Breast epithelium (tissue), 4 donors: Measurements from ENCODE around the gene ANKRD31. TPM values are rescaled to one million over a fixed set of nuclear protein-coding genes. Genes with fewer than 3 reads are reported as not detected.

Experiments used
- DNase-seq, 2 donors: peaks; one replicate each; pipeline ENCODE4 v3.0.0-alpha.2; 2019; ENCODE audit warnings: low spot score in 2 of 2
- H3K27ac ChIP-seq, 2 donors: fragments of 200-600 bp; sonication (generic) in 1 of 2; one replicate each; pipeline ENCODE4 v1.5.1; 2016 to 2019; ENCODE audit warnings: mild to moderate bottlenecking in 1 of 2
- H3K27me3 ChIP-seq, 2 donors: fragments of 200-600 bp; sonication (generic) in 1 of 2; one replicate each; pipeline versions ENCODE4 v1.5.1 to v1.6.0; 2017 to 2019; ENCODE audit warnings: control low read depth in 1 of 2, mild to moderate bottlenecking in 1 of 2
- H3K36me3 ChIP-seq: fragments of 200-600 bp; one replicate; pipeline ENCODE4 v1.5.1; 2019
- H3K4me1 ChIP-seq, 2 donors: fragments of 200-600 bp; sonication (generic); one replicate each; pipeline ENCODE4 v1.5.1; 2016 to 2019; ENCODE audit warnings: control low read depth in 1 of 2
- H3K4me3 ChIP-seq, 3 donors: fragments of 200-600 bp; sonication (generic); 1 replicate in 2 of 3; 2 replicates in 1 of 3; pipeline ENCODE4 v1.5.1; 2016 to 2019; ENCODE audit warnings: mild to moderate bottlenecking in 3 of 3, moderate library complexity in 2 of 3
- H3K9me3 ChIP-seq, 2 donors: fragments of 200-600 bp; sonication (generic) in 1 of 2; one replicate each; pipeline ENCODE4 v1.5.1; 2016 to 2019; ENCODE audit warnings: control low read depth in 1 of 2
- POLR2A ChIP-seq: fragments of 450-650 bp; IDR thresholded peaks from one replicate; pipeline ENCODE4 v1.6.1; 2016; ENCODE audit warnings: antibody characterized with exemption, mild to moderate bottlenecking, moderate library complexity
- POLR2AphosphoS5 ChIP-seq, 3 donors: sonication (generic); formaldehyde crosslinking; IDR thresholded peaks; one replicate each; pipeline ENCODE4 v1.6.1; 2017; ENCODE audit warnings: antibody characterized with exemption in 3 of 3
- intact Hi-C: fragments of 100-400 bp; cut with DNase I; formaldehyde crosslinking; loops from one replicate; pipeline ENCODE4 v1.15.1; 2023; ENCODE audit warnings: low total_unique reads
- total RNA-seq, 3 donors: library from RNA; depleted of rRNA; stranded (reverse); fragments of >200 nt; gene quantifications; one replicate each; pipeline ENCODE4 v1.1.0, GENCODE V29; 2016
- TF ChIP-seq, protein P1 (sequence below), 3 donors: fragments of 450-650 bp; IDR thresholded peaks; one replicate each; pipeline ENCODE4 v1.5.1; 2016 to 2017; ENCODE audit warnings: antibody characterized with exemption in 3 of 3, mild to moderate bottlenecking in 3 of 3, moderate library complexity in 3 of 3

The ANKRD31 gene
- total RNA-seq, 3 donors from 2014 or later, result 0.32 to 0.66 (median 0.59) TPM

DNA sequence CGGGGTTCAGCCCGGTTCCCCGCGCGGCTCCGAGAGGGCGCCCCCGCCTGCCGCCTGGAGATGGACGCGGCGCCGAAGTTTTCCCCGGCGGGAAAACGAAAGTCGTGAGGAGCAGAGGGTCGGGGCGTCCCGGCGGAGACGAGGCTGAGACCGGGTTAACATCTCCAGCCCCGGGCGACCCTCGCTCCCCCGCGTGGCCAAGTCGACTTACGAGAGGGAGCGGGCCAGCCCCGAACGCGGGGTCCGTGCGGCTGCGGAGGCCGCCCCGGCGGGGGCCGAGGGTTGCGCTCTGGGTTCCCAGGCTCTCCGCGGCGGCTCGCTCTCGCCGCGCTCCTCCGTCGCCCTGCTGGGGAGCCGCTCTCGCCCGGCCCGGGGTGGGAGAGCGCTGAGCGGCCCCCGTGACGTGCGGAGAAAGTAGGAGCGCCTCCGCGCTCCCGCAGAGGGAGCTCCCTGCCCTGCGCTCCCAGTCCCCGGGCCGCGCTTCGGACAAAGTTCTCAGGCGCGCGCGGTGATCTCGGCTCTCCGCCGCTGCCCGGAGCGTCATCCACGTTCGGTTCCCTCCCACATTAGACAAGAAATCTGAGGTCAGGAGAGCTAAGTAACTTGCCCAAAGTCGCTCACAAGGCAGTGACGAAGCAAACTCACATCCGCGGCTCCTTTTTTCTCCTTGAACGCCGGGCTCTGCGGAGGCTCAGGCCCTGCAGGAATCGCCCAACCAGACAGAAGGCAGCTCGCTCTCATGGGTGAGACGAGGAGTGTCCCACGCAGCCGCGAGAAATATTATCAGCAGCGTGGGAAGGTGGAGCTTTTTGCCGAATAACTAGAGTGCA is 183.2 kb downstream of the ANKRD31 start:
- H3K27ac ChIP-seq, result peak overlapping the region; percentile 82 to 95
- H3K4me1 ChIP-seq, result no peaks in the 10 kb centered on the region
- intact Hi-C loops, result no loop called here
- no peaks in the 10 kb centered on the region for H3K36me3 ChIP-seq
- TF ChIP-seq, protein P1, sequence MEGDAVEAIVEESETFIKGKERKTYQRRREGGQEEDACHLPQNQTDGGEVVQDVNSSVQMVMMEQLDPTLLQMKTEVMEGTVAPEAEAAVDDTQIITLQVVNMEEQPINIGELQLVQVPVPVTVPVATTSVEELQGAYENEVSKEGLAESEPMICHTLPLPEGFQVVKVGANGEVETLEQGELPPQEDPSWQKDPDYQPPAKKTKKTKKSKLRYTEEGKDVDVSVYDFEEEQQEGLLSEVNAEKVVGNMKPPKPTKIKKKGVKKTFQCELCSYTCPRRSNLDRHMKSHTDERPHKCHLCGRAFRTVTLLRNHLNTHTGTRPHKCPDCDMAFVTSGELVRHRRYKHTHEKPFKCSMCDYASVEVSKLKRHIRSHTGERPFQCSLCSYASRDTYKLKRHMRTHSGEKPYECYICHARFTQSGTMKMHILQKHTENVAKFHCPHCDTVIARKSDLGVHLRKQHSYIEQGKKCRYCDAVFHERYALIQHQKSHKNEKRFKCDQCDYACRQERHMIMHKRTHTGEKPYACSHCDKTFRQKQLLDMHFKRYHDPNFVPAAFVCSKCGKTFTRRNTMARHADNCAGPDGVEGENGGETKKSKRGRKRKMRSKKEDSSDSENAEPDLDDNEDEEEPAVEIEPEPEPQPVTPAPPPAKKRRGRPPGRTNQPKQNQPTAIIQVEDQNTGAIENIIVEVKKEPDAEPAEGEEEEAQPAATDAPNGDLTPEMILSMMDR (IDR thresholded peaks at IDR 0.05), result no peak
- H3K27me3 ChIP-seq, result no peaks in the 10 kb centered on the region
- no peaks in the 10 kb centered on the region for H3K9me3 ChIP-seq
- H3K4me3 ChIP-seq, result peak overlapping the region; percentile 59 to 92 (median 91)
- DNase-seq, result peak; percentile 39 to 68

GRCh38 chr5:75053054-75053303 is 183.7 kb downstream of the ANKRD31 start:
- Histone ChIP-seq H3K36me3 (no peaks in the 10 kb centered on the region), H3K4me1 (no peaks in the 10 kb centered on the region), H3K4me3 (peak overlapping the region; percentile 59 to 92 (median 91)), H3K27ac (peak overlapping the region; percentile 82 to 95), H3K9me3 (no peaks in the 10 kb centered on the region), H3K27me3 (no peaks in the 10 kb centered on the region)
- no peak for TF ChIP-seq POLR2AphosphoS5 (IDR thresholded peaks at IDR 0.05)
- TF ChIP-seq POLR2A, result no peak
- TF ChIP-seq, protein P1 (IDR thresholded peaks at IDR 0.05), result no peak
- DNase-seq, result no peak
- intact Hi-C loops, result no loop called here

DNA sequence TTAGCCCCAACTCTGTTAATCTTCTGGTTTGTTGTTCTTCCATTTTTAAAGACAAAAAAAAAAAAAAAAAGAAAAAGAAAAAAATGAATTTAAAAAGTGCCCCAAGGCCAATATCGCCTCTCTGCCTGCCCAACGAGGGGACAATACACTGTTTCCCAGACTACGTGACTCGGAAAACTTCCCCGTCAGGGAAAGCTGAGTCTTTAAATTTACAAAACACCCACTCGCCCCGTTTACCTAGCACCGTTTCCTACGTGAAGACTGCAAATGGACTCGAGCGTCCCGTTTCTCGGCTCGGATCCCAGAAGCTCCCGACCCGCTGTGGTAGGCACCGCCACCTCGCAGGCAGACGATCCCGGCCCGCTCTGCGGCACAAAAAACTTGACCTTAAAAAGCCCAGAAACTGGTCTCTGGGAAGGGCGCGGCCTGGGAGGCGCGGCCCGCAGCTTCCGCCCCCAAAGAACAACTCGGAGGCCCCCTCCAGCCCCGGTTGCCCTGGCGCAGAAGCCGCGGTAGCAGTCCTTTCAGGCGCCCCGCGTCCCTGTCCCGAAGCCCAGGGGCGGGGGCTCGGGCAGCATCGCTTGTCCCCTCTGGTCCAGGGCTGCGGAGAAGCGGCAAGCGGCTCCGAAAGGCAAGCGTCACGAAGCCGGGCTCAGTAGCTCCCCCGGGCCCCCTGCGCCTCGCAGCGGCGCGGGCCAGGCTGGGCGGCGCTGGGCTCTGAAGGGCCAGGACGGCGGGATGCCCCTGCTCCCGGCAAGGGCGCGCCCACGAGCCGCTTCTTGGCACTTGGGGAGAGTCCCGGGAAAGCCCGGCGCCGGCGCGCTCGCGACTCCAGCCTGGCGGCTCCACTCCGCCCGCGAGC is 184.3 kb downstream of the ANKRD31 start, which contains the start of gene GCNT4:
TSS of gene GCNT4 (minus strand) at position 367 of the 862 bp plus-strand sequence. CDS start 22,521 bp downstream, outside the sequence.
- intact Hi-C loops, result no loop called here
- Histone ChIP-seq H3K36me3 (no peaks in the 10 kb centered on the region), H3K4me3 (peak within 1 kb of the TSS; percentile 59 to 92 (median 91)), H3K27ac (peak within 1 kb of the TSS; percentile 82 to 95), H3K27me3 (no peaks in the 10 kb centered on the region), H3K4me1 (no peaks in the 10 kb centered on the region), H3K9me3 (no peaks in the 10 kb centered on the region)
- no peak for DNase-seq
- no peak for TF ChIP-seq POLR2A
- TF ChIP-seq, protein P1 (IDR thresholded peaks at IDR 0.05), result no peak
- TF ChIP-seq POLR2AphosphoS5 (IDR thresholded peaks at IDR 0.05), result peak in 1 of 3 donors; percentile 22

DNA sequence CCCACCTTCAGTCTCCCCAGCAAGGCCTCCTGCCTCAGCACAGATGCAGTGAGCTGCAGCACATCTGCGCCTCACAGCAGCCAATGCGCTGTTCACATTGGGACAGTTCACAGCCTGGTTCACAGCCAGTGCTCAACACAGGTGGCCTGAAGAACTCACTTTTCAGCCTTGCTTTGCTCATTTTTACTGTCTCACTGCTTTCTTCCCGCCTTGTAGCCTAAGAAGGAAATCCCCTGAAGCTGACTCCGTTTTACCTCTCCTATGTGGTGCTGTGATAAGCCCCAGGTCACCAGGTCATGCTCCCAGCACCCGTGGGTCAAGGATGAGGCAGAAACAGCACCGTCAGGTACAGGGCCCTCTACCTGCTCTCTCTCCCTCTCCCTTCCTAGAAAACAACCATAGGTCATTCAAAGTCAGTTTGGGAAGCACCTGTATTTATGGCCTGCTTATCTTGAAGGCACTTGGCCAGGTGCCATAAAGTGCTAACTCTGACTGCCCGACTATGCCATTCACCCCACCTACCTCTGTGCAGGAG is 185.4 kb downstream of the ANKRD31 start:
- intact Hi-C loops, result no loop called here
- no peaks in the 10 kb centered on the region for H3K4me1 ChIP-seq
- TF ChIP-seq POLR2AphosphoS5 (IDR thresholded peaks at IDR 0.05) (no peak), POLR2A (no peak)
- TF ChIP-seq, protein P1 (IDR thresholded peaks at IDR 0.05), result no peak
- peak overlapping the region in 1 of 2 donors; percentile 16 for H3K27ac ChIP-seq
- no peaks in the 10 kb centered on the region for H3K36me3 ChIP-seq
- H3K27me3 ChIP-seq, result no peaks in the 10 kb centered on the region
- DNase-seq, result no peak
- no peaks in the 10 kb centered on the region for H3K9me3 ChIP-seq
- H3K4me3 ChIP-seq, result peak overlapping the region; percentile 7 to 91 (median 59)
